Adrenal gland (tissue), 5 donors: ENCODE measurements around the gene P3H3.
A peak's percentile ranks its signal among the peaks of the same experiment; 100 is the strongest.

Experiments used
- POLR2A ChIP-seq, 2 donors: fragments of 450-650 bp; IDR thresholded peaks; one replicate each; pipeline ENCODE4 v1.6.1; 2017; ENCODE audit warnings: antibody characterized with exemption in 2 of 2, mild to moderate bottlenecking in 2 of 2, moderate library complexity in 1 of 2
- TF ChIP-seq, protein P1 (sequence below), 6 experiments: fragments of 450-650 bp in 4 of 6; fragments of 200-600 bp in 2 of 6; sonication (generic) in 1 of 6; IDR thresholded peaks; 1 replicate in 5 of 6; 2 replicates in 1 of 6; pipeline versions ENCODE4 v1.5.1 to v1.8.0; 2016 to 2021; ENCODE audit warnings: antibody characterized with exemption in 6 of 6, mild to moderate bottlenecking in 2 of 6, moderate library complexity in 1 of 6
- donor health status: DM: no; HTN: no; CAD: no.

DNA sequence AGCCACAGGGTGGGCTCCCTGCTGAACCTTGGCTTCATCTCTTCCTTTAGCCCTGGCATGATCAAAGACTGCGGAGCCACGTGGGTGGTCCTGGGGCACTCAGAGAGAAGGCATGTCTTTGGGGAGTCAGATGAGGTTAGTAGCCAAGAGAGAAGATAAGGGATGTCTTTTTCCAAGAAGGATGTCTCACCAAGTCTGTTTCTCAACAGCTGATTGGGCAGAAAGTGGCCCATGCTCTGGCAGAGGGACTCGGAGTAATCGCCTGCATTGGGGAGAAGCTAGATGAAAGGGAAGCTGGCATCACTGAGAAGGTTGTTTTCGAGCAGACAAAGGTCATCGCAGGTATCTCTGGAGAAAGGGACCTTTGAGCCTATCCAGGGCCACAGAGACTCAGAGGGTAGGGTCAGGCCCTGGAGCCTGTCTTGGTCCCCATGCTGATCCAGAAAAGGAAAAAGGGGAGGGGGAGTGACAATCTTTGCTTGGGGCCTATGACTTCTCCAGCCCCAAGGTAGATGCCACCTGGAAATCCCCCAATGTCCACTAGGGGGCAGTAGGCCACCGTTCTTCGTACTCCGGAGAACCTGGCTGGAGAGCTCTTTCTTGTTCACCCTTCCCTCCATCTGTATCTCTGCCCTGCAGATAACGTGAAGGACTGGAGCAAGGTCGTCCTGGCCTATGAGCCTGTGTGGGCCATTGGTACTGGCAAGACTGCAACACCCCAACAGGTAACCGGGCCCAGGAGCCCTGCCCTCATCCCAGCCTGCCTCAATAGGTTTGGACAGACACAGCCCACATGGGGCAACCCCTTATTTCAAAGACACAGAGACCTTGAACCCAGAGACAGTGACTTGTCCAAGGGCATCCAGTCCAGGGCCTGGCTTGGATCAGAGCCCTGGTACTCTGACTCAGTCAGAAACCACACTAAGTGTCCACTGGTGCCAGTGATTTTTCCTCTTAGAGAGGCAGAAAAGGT lies 41.1 kb downstream of the P3H3 start:
- TF ChIP-seq, protein P1, sequence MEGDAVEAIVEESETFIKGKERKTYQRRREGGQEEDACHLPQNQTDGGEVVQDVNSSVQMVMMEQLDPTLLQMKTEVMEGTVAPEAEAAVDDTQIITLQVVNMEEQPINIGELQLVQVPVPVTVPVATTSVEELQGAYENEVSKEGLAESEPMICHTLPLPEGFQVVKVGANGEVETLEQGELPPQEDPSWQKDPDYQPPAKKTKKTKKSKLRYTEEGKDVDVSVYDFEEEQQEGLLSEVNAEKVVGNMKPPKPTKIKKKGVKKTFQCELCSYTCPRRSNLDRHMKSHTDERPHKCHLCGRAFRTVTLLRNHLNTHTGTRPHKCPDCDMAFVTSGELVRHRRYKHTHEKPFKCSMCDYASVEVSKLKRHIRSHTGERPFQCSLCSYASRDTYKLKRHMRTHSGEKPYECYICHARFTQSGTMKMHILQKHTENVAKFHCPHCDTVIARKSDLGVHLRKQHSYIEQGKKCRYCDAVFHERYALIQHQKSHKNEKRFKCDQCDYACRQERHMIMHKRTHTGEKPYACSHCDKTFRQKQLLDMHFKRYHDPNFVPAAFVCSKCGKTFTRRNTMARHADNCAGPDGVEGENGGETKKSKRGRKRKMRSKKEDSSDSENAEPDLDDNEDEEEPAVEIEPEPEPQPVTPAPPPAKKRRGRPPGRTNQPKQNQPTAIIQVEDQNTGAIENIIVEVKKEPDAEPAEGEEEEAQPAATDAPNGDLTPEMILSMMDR (IDR thresholded peaks at IDR 0.05) = peak; percentile 85 to 92 (median 90)
- TF ChIP-seq POLR2A (IDR thresholded peaks at IDR 0.05) = no peak
